Uterus (tissue), 4 donors: ENCODE measurements around the gene LRCOL1. TPM values are rescaled to one million over a fixed set of nuclear protein-coding genes. Genes with fewer than 3 reads are reported as not detected.

Experiments used
- DNase-seq, 2 donors: peaks; one replicate each; pipeline ENCODE4 v3.0.0-alpha.2; 2019 to 2020
- H3K27ac ChIP-seq, 2 donors: fragments of 200-600 bp; sonication (generic); 1 replicate in 1 of 2; 2 replicates in 1 of 2; pipeline ENCODE4 v1.5.1; 2016 to 2018
- H3K27me3 ChIP-seq, 2 donors: fragments of 200-600 bp; sonication (generic); one replicate each; pipeline ENCODE4 v1.5.1; 2018 to 2019; ENCODE audit warnings: control low read depth in 1 of 2
- H3K36me3 ChIP-seq, 2 donors: fragments of 200-600 bp; sonication (generic); one replicate each; pipeline ENCODE4 v1.5.1; 2019; ENCODE audit warnings: control low read depth in 1 of 2
- H3K4me1 ChIP-seq, 2 donors: fragments of 200-600 bp; sonication (generic); one replicate each; pipeline ENCODE4 v1.5.1; 2018 to 2019; ENCODE audit warnings: control low read depth in 1 of 2
- H3K4me3 ChIP-seq, 2 donors: fragments of 200-600 bp; sonication (generic); 1 replicate in 1 of 2; 2 replicates in 1 of 2; pipeline ENCODE4 v1.5.1; 2018 to 2019; ENCODE audit warnings: mild to moderate bottlenecking in 1 of 2
- H3K9me3 ChIP-seq, 2 donors: fragments of 200-600 bp; sonication (generic); one replicate each; pipeline ENCODE4 v1.5.1; 2019; ENCODE audit warnings: control low read depth in 1 of 2
- POLR2A ChIP-seq, 2 donors: fragments of 450-650 bp; IDR thresholded peaks; one replicate each; pipeline ENCODE4 v1.6.1; 2016; ENCODE audit warnings: antibody characterized with exemption in 2 of 2, mild to moderate bottlenecking in 1 of 2, moderate library complexity in 1 of 2
- intact Hi-C: fragments of 100-400 bp; cut with DNase I; formaldehyde crosslinking; loops from one replicate; pipeline ENCODE4 v1.15.1; 2023; ENCODE audit warnings: low total_unique reads
- total RNA-seq, 4 donors: library from RNA; depleted of rRNA in 3 of 4; stranded (reverse); fragments of >200 nt in 3 of 4; gene quantifications; one replicate each; pipeline versions ENCODE4 v1.1.0 to v1.2.4, GENCODE V29; 2014 to 2023
- TF ChIP-seq, protein P1 (sequence below), 4 experiments: fragments of 200-600 bp in 2 of 4; fragments of 450-650 bp in 2 of 4; sonication (generic) in 2 of 4; IDR thresholded peaks; one replicate each; pipeline ENCODE4 v1.5.1; 2016 to 2019; ENCODE audit warnings: antibody characterized with exemption in 4 of 4, mild to moderate bottlenecking in 2 of 4, moderate library complexity in 1 of 4
- donor health status: DM: yes; HTN: yes; CAD: no.

LRCOL1 gene
- total RNA-seq, 4 donors from 2014 or later = 0.79 to 7.1 (median 1.5) TPM; not detected in 1

DNA sequence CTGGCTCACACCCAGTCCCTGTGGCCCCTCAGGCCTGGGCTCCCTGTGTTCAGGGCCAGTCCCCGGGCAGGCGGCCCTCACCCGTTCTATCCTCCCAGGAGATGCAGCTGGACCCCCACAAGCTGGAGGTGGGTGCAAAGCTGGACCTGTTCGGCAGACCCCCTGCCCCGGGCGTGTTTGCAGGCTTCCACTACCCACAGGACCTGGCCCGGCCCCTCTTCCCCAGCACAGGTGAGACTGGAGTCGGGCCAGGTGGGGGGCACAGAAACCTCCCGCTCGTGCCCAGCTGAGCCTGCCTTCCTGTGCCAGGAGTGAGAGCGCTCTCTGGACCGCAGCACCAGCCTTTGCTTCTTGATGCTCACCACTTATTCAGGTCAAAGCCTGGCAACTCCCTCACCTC lies 33.7 kb downstream of the LRCOL1 start:
- H3K4me3 ChIP-seq = no peak overlapping the region
- TF ChIP-seq, protein P1, sequence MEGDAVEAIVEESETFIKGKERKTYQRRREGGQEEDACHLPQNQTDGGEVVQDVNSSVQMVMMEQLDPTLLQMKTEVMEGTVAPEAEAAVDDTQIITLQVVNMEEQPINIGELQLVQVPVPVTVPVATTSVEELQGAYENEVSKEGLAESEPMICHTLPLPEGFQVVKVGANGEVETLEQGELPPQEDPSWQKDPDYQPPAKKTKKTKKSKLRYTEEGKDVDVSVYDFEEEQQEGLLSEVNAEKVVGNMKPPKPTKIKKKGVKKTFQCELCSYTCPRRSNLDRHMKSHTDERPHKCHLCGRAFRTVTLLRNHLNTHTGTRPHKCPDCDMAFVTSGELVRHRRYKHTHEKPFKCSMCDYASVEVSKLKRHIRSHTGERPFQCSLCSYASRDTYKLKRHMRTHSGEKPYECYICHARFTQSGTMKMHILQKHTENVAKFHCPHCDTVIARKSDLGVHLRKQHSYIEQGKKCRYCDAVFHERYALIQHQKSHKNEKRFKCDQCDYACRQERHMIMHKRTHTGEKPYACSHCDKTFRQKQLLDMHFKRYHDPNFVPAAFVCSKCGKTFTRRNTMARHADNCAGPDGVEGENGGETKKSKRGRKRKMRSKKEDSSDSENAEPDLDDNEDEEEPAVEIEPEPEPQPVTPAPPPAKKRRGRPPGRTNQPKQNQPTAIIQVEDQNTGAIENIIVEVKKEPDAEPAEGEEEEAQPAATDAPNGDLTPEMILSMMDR (IDR thresholded peaks at IDR 0.05) = no peak
- TF ChIP-seq POLR2A (IDR thresholded peaks at IDR 0.05) = no peak
- no peaks in the 10 kb centered on the region for H3K36me3 ChIP-seq
- no peaks in the 10 kb centered on the region for H3K9me3 ChIP-seq
- no peak overlapping the region for H3K27ac ChIP-seq
- no peak for DNase-seq
- intact Hi-C loops = no loop called here
- no peaks in the 10 kb centered on the region for H3K27me3 ChIP-seq
- H3K4me1 ChIP-seq = no peaks in the 10 kb centered on the region

DNA sequence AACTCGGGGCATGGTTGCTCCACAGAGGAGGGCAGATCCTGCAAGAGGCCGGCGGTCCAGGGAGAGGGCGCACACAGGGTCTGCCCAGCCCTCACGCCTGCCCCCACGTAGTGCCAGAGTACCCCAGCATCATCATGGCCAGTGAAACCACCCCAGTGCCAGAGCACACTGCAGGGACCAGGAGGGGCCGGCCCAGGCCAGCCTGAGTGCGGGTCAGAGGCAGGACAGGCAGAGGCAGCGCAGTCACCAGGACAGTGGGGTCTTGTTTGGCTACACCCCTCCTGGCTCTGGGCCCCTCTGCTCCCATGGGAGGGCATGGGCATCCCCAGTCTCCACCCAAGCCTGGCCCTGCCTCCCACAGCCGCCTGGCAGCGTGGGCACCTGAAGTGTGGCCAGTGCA lies 34.7 kb downstream of the LRCOL1 start:
- no peak overlapping the region for H3K27ac ChIP-seq
- intact Hi-C loops = no loop called here
- no peaks in the 10 kb centered on the region for H3K9me3 ChIP-seq
- no peak for TF ChIP-seq POLR2A (IDR thresholded peaks at IDR 0.05)
- TF ChIP-seq, protein P1 (IDR thresholded peaks at IDR 0.05) = no peak
- H3K27me3 ChIP-seq = no peaks in the 10 kb centered on the region
- no peak overlapping the region for H3K4me3 ChIP-seq
- H3K36me3 ChIP-seq = no peaks in the 10 kb centered on the region
- DNase-seq = no peak
- no peaks in the 10 kb centered on the region for H3K4me1 ChIP-seq

DNA sequence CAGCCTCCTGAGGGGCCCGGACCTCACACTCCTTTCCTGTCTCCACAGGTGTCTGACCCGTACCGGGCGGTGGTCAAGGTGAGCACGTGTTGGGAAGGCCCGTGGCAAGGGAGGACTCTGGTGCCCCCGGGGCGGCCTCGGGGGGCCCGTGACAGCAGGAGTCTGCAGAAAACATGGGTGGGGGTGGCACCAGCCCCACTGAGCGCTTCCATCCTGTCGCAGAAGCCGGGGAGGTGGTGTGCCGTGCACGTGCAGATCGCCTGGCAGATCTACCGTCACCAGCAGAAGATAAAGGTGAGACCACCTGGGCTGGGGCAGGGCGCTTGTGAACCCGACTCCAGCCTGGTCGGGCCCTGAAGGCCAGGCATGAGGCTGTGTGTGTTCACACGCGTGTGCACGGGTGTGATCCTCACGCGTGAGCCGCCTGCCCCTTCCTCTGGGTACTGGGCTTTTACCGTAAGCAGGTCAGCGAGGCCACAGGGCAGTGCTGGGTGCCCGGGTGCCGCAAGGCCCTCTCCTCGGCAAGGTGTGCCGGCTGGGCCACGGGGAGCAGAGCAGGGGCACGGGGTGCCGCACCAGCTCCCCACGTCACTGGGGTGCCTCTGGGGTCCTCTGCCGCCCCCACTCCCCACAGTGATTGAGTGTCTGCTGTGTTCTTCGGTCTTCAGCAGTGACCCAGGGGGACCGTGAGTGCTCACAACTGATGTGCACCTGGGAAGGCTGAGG lies 35.9 kb downstream of the LRCOL1 start:
- Histone ChIP-seq H3K4me3 (no peak overlapping the region), H3K27ac (no peak overlapping the region), H3K4me1 (no peaks in the 10 kb centered on the region), H3K36me3 (no peaks in the 10 kb centered on the region), H3K9me3 (no peaks in the 10 kb centered on the region), H3K27me3 (no peaks in the 10 kb centered on the region)
- DNase-seq = no peak
- intact Hi-C loops = no loop called here
- no peak for TF ChIP-seq POLR2A (IDR thresholded peaks at IDR 0.05)
- TF ChIP-seq, protein P1 (IDR thresholded peaks at IDR 0.05) = no peak

DNA sequence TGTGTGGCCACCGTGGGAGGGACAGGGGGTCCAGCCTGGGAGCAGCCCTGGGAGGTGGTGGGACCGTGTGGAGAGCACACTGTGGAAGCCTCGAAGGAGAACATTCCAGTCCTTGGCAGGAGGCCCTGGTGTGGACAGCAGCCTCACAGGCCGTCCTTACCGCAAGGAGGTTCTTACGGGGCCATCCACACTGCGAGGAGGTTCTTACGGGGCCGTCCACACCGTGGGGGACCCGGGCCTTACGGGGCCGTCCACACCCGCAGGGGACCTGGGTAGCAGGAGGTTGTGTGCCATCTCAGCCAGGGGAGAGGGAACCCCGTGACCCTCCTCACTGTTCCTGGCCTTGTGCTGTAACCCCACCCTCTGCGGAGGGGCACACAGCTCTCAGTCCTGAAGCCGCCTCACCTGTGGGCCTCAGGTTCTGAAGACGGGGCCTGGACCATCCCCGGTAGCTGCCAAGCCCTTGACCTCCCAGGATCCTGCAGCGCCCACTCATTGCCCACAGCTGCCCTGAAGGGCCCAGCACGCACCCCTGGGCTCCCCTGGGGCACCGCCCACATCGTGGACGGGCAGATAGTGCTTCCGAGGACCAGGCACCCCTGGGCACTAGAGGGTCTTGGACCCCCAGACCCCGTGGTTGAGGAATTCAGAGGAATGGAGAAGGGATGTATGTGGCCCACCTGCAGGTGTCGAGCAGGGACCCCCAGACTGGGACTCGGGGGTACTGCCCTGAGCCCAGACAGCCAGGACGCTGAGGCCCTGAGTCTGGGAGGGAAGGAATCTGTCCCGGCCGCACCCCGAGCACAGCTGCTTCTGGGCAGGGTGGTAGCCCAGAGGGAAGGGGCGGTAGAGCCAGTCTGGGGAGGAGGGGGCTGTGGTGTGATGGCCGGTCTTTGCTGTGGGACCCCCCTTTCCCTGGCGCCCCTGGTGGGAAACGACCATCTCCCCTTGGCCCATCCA lies 37.3 kb downstream of the LRCOL1 start:
- Histone ChIP-seq H3K36me3 (no peaks in the 10 kb centered on the region), H3K4me3 (no peak overlapping the region), H3K27me3 (no peaks in the 10 kb centered on the region), H3K9me3 (no peaks in the 10 kb centered on the region), H3K4me1 (no peaks in the 10 kb centered on the region), H3K27ac (no peak overlapping the region)
- intact Hi-C loops = no loop called here
- TF ChIP-seq, protein P1 (IDR thresholded peaks at IDR 0.05) = no peak
- TF ChIP-seq POLR2A (IDR thresholded peaks at IDR 0.05) = no peak
- DNase-seq = no peak

DNA sequence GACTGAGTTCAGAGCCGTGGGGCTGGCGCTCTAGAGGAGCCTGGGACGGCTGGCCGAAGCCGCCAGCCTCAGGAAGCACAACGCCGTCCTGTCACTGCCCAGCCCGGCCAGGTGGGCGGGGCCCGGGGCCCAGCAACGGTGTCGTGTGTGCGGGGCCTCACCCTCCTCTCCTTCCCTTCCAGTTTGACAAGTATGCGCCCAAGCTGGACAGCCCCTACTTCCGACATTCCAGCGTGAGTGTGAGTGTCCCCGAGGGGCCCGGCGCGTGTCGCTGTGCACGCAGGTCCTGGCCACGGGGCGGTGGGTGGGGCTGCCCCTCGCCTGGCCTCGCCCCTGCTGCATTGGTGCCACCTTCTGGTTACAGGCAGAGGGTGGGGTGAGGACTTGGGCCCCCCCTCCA lies 38.3 kb downstream of the LRCOL1 start:
- DNase-seq = no peak
- H3K27me3 ChIP-seq = no peaks in the 10 kb centered on the region
- H3K4me3 ChIP-seq = no peak overlapping the region
- no peaks in the 10 kb centered on the region for H3K9me3 ChIP-seq
- H3K27ac ChIP-seq = no peak overlapping the region
- intact Hi-C loops = no loop called here
- TF ChIP-seq, protein P1 (IDR thresholded peaks at IDR 0.05) = no peak
- TF ChIP-seq POLR2A (IDR thresholded peaks at IDR 0.05) = no peak
- H3K36me3 ChIP-seq = no peaks in the 10 kb centered on the region
- no peaks in the 10 kb centered on the region for H3K4me1 ChIP-seq
